ENCODE measurements around the gene GPSM1.
A peak's percentile ranks its signal among the peaks of the same experiment; 100 is the strongest.

The GPSM1 gene

GRCh38 chr9:136364942-136365774 is 37.8 kb downstream of the GPSM1 start:
- H3K4me3 ChIP-seq (ENCODE audit: low read depth, low read length), result no peak overlapping the region
- DNase-seq (ENCODE audit: low read depth), result no peak

- H3K4me3 ChIP-seq (ENCODE audit: low read depth, low read length), result no peak overlapping the region
- no peak for DNase-seq (ENCODE audit: low read depth)
These were observed 38.5 kb downstream of the GPSM1 start for GRCh38 chr9:136365775-136366222.

GRCh38 chr9:136366826-136367225 is 39.5 kb downstream of the GPSM1 start:
- DNase-seq (ENCODE audit: low read depth), result no peak
- H3K4me3 ChIP-seq (ENCODE audit: low read depth, low read length), result no peak overlapping the region

- DNase-seq (ENCODE audit: low read depth), result no peak
- no peak overlapping the region for H3K4me3 ChIP-seq (ENCODE audit: low read depth, low read length)
These were observed 40.2 kb downstream of the GPSM1 start for GRCh38 chr9:136367296-136368145.

GRCh38 chr9:136368190-136368589 is 40.9 kb downstream of the GPSM1 start:
- DNase-seq (ENCODE audit: low read depth), result no peak
- no peak overlapping the region for H3K4me3 ChIP-seq (ENCODE audit: low read depth, low read length)

- DNase-seq (ENCODE audit: low read depth), result no peak
- no peak overlapping the region for H3K4me3 ChIP-seq (ENCODE audit: low read depth, low read length)
These were observed 42.7 kb downstream of the GPSM1 start for GRCh38 chr9:136370037-136370436.

GRCh38 chr9:136370687-136371532 is 43.6 kb downstream of the GPSM1 start:
- DNase-seq (ENCODE audit: low read depth), result no peak
- H3K4me3 ChIP-seq (ENCODE audit: low read depth, low read length), result no peak overlapping the region

GRCh38 chr9:136371533-136371880 is 44.2 kb downstream of the GPSM1 start:
- H3K4me3 ChIP-seq (ENCODE audit: low read depth, low read length), result no peak overlapping the region
- no peak for DNase-seq (ENCODE audit: low read depth)

- no peak for DNase-seq (ENCODE audit: low read depth)
These were observed 44.7 kb downstream of the GPSM1 start for GRCh38 chr9:136372006-136372405.

GRCh38 chr9:136372561-136373299 is 45.4 kb downstream of the GPSM1 start:
- peak; percentile 47 for DNase-seq (ENCODE audit: low read depth)
- no peak overlapping the region for H3K4me3 ChIP-seq (ENCODE audit: low read depth, low read length)

More at GRCh38 chr9:136372006-136372405, 44.7 kb downstream of the GPSM1 start:
- no peak overlapping the region for H3K4me3 ChIP-seq (ENCODE audit: low read depth, low read length)

- DNase-seq (ENCODE audit: low read depth), result no peak
- no peak within 1 kb of the TSS for H3K4me3 ChIP-seq (ENCODE audit: low read depth, low read length)
These were observed 46.2 kb downstream of the GPSM1 start, which contains the start of gene CARD9 for GRCh38 chr9:136373300-136374182. Gene CARD9 (minus strand): TSS chr9:136373669. CDS start chr9:136372078, 1,591 bp downstream.

GRCh38 chr9:136374183-136374575 is 46.8 kb downstream of the GPSM1 start:
- DNase-seq (ENCODE audit: low read depth), result no peak
- no peak overlapping the region for H3K4me3 ChIP-seq (ENCODE audit: low read depth, low read length)

- no peak for DNase-seq (ENCODE audit: low read depth)
- H3K4me3 ChIP-seq (ENCODE audit: low read depth, low read length), result no peak overlapping the region
These were observed 47.8 kb downstream of the GPSM1 start for GRCh38 chr9:136375096-136375495.

GRCh38 chr9:136376457-136376856 is 49.1 kb downstream of the GPSM1 start:
- no peak for DNase-seq (ENCODE audit: low read depth)
- H3K4me3 ChIP-seq (ENCODE audit: low read depth, low read length), result no peak overlapping the region

GRCh38 chr9:136377341-136378169 is 50.2 kb downstream of the GPSM1 start:
- no peak for DNase-seq (ENCODE audit: low read depth)
- H3K4me3 ChIP-seq (ENCODE audit: low read depth, low read length), result no peak overlapping the region

GRCh38 chr9:136378170-136379002 is 51.0 kb downstream of the GPSM1 start:
- DNase-seq (ENCODE audit: low read depth), result no peak
- no peak overlapping the region for H3K4me3 ChIP-seq (ENCODE audit: low read depth, low read length)

- no peak for DNase-seq (ENCODE audit: low read depth)
- H3K4me3 ChIP-seq (ENCODE audit: low read depth, low read length), result no peak overlapping the region
These were observed 51.6 kb downstream of the GPSM1 start for GRCh38 chr9:136379003-136379287.

All from skeletal muscle cell (primary cell).